ENCODE results near the gene NTHL1.

GRCh38 chr16:2022723-2023091 lies 24.9 kb downstream of the NTHL1 start:
- TF ChIP-seq CTCF (IDR thresholded peaks at IDR 0.05) (no peak), POLR2A (IDR thresholded peaks at IDR 0.05) (no peak)
